DOHH2 (cell line): Measurements from ENCODE around the gene LAMA4.

Source experiments
- CTCF ChIP-seq: fragments of 200-600 bp; sonication (generic); IDR thresholded peaks from one replicate; pipeline ENCODE4 v1.5.1; 2014; ENCODE audit warnings: antibody characterized with exemption, mild to moderate bottlenecking, low read depth, low read length; ENCODE audit not compliant: poor library complexity, severe bottlenecking
- EZH2phosphoT487 ChIP-seq: fragments of 200-600 bp; sonication (generic); IDR thresholded peaks from 2 replicates; pipeline ENCODE4 v1.6.1; 2017; ENCODE audit warnings: borderline replicate concordance, mild to moderate bottlenecking, antibody characterized with exemption, low read length, moderate library complexity, mixed read lengths

GRCh38 chr6:112116221-112116620 lies 138.1 kb downstream of the LAMA4 start:
- TF ChIP-seq CTCF (no peak), EZH2phosphoT487 (no peak)
